SK-N-MC (cell line): ENCODE results near the gene TRRAP.

Experiments
- DNase-seq: peaks from one replicate; pipeline ENCODE4 v3.0.0-alpha.2; 2011; ENCODE audit warnings: low read depth, low spot score
- H3K27ac ChIP-seq: fragments of 200-600 bp; sonication (generic); 2 replicates; pipeline ENCODE4 v1.5.1; 2016; ENCODE audit warnings: mixed run types
- H3K36me3 ChIP-seq: fragments of 200-600 bp; sonication (generic); 2 replicates; pipeline ENCODE4 v1.6.1; 2017; ENCODE audit warnings: antibody characterized with exemption, low read length, mixed read lengths; ENCODE audit not compliant: insufficient read depth
- H3K4me3 ChIP-seq: fragments of 200-600 bp; sonication (generic); 2 replicates; pipeline ENCODE4 v1.5.1; 2016
- H3K9ac ChIP-seq: fragments of 200-600 bp; sonication (generic); 2 replicates; pipeline ENCODE4 v1.8.0; 2017; ENCODE audit warnings: mixed run types, mixed read lengths; ENCODE audit not compliant: insufficient read length
- H3K9me3 ChIP-seq: fragments of 200-600 bp; sonication (generic); 2 replicates; pipeline ENCODE4 v1.6.1; 2017; ENCODE audit warnings: low read depth, mild to moderate bottlenecking, antibody characterized with exemption, low read length, moderate library complexity, mixed read lengths
- EZH2 ChIP-seq: fragments of 200-600 bp; sonication (generic); IDR thresholded peaks from one replicate; pipeline ENCODE4 v1.6.1; 2017; ENCODE audit warnings: antibody characterized with exemption
- FOXP2 ChIP-seq: optimal IDR thresholded peaks from 2 replicates; pipeline ENCODE3; 2011; ENCODE audit warnings: mild to moderate bottlenecking, moderate library complexity; ENCODE audit not compliant: insufficient read depth; ENCODE audit errors: extremely low read length, control extremely low read depth
- POLR2AphosphoS5 ChIP-seq: IDR thresholded peaks from 2 replicates; pipeline ENCODE4 v1.6.1; 2012; ENCODE audit warnings: mild to moderate bottlenecking, low read depth, low read length, borderline replicate concordance

Gene TRRAP

GRCh38 chr7:98879198-98879978 lies 1.1 kb downstream of the TRRAP start:
- H3K4me3 ChIP-seq = peak overlapping the region; percentile 90
- TF ChIP-seq FOXP2 (no peak), EZH2 (no peak), POLR2AphosphoS5 (no peak)
- no peaks in the 10 kb centered on the region for H3K9me3 ChIP-seq
- peak overlapping the region; percentile 96 for H3K9ac ChIP-seq
- DNase-seq = no peak
- peaks cover 40% of the 10 kb centered on the region for H3K36me3 ChIP-seq
- H3K27ac ChIP-seq = no peak overlapping the region

GRCh38 chr7:98879979-98880315 lies 1.6 kb downstream of the TRRAP start:
- DNase-seq = no peak
- peak overlapping the region; percentile 90 for H3K4me3 ChIP-seq
- H3K36me3 ChIP-seq = peaks cover 46% of the 10 kb centered on the region
- TF ChIP-seq POLR2AphosphoS5 (no peak), FOXP2 (no peak), EZH2 (no peak)
- H3K9ac ChIP-seq = peak overlapping the region; percentile 96
- H3K27ac ChIP-seq = no peak overlapping the region
- no peaks in the 10 kb centered on the region for H3K9me3 ChIP-seq

- no peaks in the 10 kb centered on the region for H3K9me3 ChIP-seq
- no peak for DNase-seq
- TF ChIP-seq EZH2 (no peak), FOXP2 (no peak), POLR2AphosphoS5 (no peak)
- H3K36me3 ChIP-seq = peaks cover 49% of the 10 kb centered on the region
- no peak overlapping the region for H3K9ac ChIP-seq
- no peak overlapping the region for H3K4me3 ChIP-seq
- no peak overlapping the region for H3K27ac ChIP-seq
Observed at GRCh38 chr7:98880485-98880884, 2.2 kb downstream of the TRRAP start.

- no peak for DNase-seq
- H3K27ac ChIP-seq = peak overlapping the region; percentile 54; the same call in 1 of the 2 replicates
- H3K36me3 ChIP-seq = peaks cover 58% of the 10 kb centered on the region
- H3K4me3 ChIP-seq = no peak overlapping the region
- no peaks in the 10 kb centered on the region for H3K9me3 ChIP-seq
- no peak for TF ChIP-seq POLR2AphosphoS5
- TF ChIP-seq EZH2 = no peak
- TF ChIP-seq FOXP2 = no peak
- no peak overlapping the region for H3K9ac ChIP-seq
Observed at GRCh38 chr7:98881561-98882315, 3.4 kb downstream of the TRRAP start.

- Histone ChIP-seq H3K9ac (no peak overlapping the region), H3K9me3 (no peaks in the 10 kb centered on the region), H3K4me3 (no peak overlapping the region), H3K27ac (no peak overlapping the region), H3K36me3 (peaks cover 79% of the 10 kb centered on the region)
- DNase-seq = no peak
- TF ChIP-seq EZH2 (no peak), FOXP2 (no peak), POLR2AphosphoS5 (no peak)
Observed at GRCh38 chr7:98884416-98884815, 6.1 kb downstream of the TRRAP start.

GRCh38 chr7:98887038-98887437 lies 8.7 kb downstream of the TRRAP start:
- Histone ChIP-seq H3K36me3 (peaks cover 78% of the 10 kb centered on the region), H3K4me3 (no peak overlapping the region)

GRCh38 chr7:98892609-98893008 lies 14.3 kb downstream of the TRRAP start:
- Histone ChIP-seq H3K36me3 (peaks cover 74% of the 10 kb centered on the region), H3K9ac (no peak overlapping the region), H3K9me3 (no peaks in the 10 kb centered on the region), H3K27ac (no peak overlapping the region), H3K4me3 (no peak overlapping the region)
- DNase-seq = no peak
- no peak for TF ChIP-seq FOXP2
- no peak for TF ChIP-seq EZH2
- TF ChIP-seq POLR2AphosphoS5 = no peak

More at GRCh38 chr7:98887038-98887437, 8.7 kb downstream of the TRRAP start:
- H3K27ac ChIP-seq = no peak overlapping the region
- TF ChIP-seq POLR2AphosphoS5 (no peak), FOXP2 (no peak), EZH2 (no peak)
- no peak for DNase-seq
- H3K9ac ChIP-seq = no peak overlapping the region
- H3K9me3 ChIP-seq = no peaks in the 10 kb centered on the region

GRCh38 chr7:98899816-98900215 lies 21.5 kb downstream of the TRRAP start:
- Histone ChIP-seq H3K9me3 (no peaks in the 10 kb centered on the region), H3K27ac (no peak overlapping the region), H3K9ac (no peak overlapping the region), H3K4me3 (no peak overlapping the region), H3K36me3 (peaks cover 97% of the 10 kb centered on the region)
- TF ChIP-seq FOXP2 (no peak), EZH2 (no peak), POLR2AphosphoS5 (no peak)
- no peak for DNase-seq
